ENCODE measurements around the gene SLC39A1.
A peak's percentile ranks its signal among the peaks of the same experiment; 100 is the strongest.

Gene SLC39A1

DNA sequence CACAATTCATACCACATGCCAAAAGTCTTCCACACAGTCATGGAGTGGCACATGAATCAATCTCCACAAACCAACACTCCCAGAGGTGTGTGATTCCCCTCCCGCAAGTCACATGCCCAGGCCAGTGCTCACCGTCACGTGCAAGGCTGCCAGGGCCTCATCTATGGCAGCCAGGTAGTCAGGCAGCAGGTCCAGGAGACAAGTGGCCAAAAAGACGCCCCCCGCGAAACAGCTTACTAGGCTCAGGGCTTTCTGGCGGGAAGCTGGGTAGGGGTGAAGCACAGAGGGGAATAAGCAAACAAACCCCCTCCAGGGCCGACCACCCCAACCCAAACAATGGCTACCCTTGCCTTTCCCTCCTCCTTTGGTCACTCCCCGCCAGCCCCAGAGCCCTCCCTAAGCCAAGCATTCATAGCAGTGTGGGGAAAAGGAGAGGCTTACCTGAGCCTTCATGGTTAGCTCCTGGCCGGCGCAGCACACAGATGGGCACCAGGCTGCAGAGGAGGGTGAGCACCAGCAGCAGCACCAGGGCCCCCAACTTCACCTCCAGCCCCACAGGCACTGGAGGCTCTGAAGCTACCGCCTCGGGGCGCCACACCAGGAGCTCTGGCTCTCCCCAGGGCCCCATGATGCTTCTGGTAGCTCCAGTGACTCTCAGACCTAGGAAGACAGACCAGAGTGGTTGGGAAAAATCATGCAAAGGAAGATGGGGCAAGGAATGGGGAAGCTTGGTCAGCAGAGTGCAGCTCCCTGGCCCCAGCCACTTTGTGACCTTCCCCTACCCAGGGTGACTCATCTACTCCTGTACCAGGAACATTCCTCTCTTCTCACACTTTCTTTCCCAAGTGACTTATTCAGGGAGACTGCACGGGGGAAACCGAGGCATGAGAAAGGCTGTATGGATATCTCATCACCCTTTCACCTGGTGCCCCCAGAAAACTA is 978 bp downstream of the SLC39A1 start:
- ChIA-PET POLR2A (interaction anchor here (0.7 to 3.1 kb wide), 8 partner anchors 10 to 28 kb away, joined by 3 to 22 read pairs (median 4); partner anchors contain the start of genes DENND4B, JTB and RPS27), CTCF (interaction anchor here (0.9 to 2.9 kb wide), 7 partner anchors 12 to 182 kb away, joined by 3 to 26 read pairs (median 4); partner anchors contain the start of genes DENND4B, JTB and RAB13)
- DNase-seq (ENCODE audit: low read depth, low spot score) = no peak
- peak overlapping the region; percentile 85 for H3K4me3 ChIP-seq (ENCODE audit: low read depth, low read length)
- TF ChIP-seq, protein P1, sequence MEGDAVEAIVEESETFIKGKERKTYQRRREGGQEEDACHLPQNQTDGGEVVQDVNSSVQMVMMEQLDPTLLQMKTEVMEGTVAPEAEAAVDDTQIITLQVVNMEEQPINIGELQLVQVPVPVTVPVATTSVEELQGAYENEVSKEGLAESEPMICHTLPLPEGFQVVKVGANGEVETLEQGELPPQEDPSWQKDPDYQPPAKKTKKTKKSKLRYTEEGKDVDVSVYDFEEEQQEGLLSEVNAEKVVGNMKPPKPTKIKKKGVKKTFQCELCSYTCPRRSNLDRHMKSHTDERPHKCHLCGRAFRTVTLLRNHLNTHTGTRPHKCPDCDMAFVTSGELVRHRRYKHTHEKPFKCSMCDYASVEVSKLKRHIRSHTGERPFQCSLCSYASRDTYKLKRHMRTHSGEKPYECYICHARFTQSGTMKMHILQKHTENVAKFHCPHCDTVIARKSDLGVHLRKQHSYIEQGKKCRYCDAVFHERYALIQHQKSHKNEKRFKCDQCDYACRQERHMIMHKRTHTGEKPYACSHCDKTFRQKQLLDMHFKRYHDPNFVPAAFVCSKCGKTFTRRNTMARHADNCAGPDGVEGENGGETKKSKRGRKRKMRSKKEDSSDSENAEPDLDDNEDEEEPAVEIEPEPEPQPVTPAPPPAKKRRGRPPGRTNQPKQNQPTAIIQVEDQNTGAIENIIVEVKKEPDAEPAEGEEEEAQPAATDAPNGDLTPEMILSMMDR (IDR thresholded peaks at IDR 0.05; ENCODE audit: insufficient read depth, low read length, missing control alignments) = no peak

DNA sequence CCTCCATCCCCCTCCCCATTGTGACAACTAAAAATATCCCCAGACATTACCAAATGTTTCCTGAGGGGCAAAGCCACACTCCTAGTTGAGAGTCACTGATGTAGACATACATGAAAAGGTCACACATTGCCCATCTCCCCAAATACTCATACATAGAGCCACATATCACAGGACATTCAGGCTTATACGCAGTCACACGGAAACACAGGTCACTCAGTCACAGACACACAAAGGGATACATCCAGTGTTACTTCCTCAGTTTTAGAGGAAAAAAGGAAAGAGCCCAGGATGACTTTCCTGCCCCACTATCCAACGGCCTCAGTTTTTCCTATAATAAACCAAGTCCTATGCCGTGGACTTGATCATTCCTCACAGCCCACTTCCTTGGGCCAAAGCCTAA is 1.9 kb downstream of the SLC39A1 start:
- peak overlapping the region; percentile 85 for H3K4me3 ChIP-seq (ENCODE audit: low read depth, low read length)
- TF ChIP-seq, protein P1 (IDR thresholded peaks at IDR 0.05; ENCODE audit: insufficient read depth, low read length, missing control alignments) = no peak
- DNase-seq (ENCODE audit: low read depth, low spot score) = no peak
- ChIA-PET CTCF (interaction anchor here (1.6 kb wide), 1 partner anchor 13 kb away, joined by 4 read pairs; no protein-coding TSS in a partner anchor), POLR2A (no interaction called here)

DNA sequence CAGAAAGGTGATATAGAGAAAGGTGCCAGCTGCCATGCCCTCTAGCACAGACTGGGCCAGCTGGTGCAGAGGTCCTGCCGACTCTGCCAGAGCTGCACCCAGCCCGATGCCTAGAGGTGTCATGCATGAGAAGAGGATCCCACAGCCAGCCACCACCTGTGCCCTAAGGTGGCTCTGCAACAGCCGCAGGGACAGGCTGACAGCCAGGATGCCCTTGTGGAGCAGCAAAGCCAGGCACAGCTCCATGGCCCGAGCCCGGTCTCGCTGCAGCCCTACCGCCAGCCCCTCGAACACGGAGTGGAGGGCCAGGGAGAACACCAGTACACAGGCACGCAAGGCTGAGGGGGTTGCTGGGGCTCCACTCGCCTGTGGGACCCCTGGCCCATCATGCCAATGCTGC is 3.1 kb downstream of the SLC39A1 start:
- CTCF ChIA-PET = interaction anchor here (1.2 kb wide), 1 partner anchor 27 kb away, joined by 3 read pairs; no protein-coding TSS in a partner anchor
- POLR2A ChIA-PET = interaction anchor here (0.6 kb wide), 2 partner anchors 17 to 27 kb away, joined by 3 read pairs; no protein-coding TSS in a partner anchor
- TF ChIP-seq, protein P1 (IDR thresholded peaks at IDR 0.05; ENCODE audit: insufficient read depth, low read length, missing control alignments) = no peak
- DNase-seq (ENCODE audit: low read depth, low spot score) = no peak
- no peak overlapping the region for H3K4me3 ChIP-seq (ENCODE audit: low read depth, low read length)

DNA sequence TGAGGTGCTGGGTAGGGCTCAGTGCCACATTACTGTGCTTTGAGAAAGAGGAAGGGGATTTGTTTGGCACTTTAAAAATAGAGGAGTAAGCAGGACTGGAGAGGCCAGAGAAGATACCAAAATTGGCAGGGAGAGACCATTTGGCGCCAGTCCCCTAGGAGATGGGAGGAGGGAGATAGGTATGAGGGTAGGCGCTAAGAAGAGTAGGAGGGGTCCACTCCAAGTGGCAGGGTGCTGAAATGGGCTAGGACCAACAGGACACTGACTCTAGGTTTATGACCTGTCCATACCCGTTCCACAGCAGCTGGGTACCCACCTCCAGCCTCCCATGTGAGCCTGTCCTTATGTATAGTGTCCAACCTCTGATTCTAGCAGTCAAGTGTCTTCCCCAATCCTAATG is 3.9 kb downstream of the SLC39A1 start:
- TF ChIP-seq, protein P1 (IDR thresholded peaks at IDR 0.05; ENCODE audit: insufficient read depth, low read length, missing control alignments) = no peak
- no peak overlapping the region for H3K4me3 ChIP-seq (ENCODE audit: low read depth, low read length)
- POLR2A ChIA-PET = interaction anchor here (0.6 to 1.7 kb wide), 3 partner anchors 8 to 296 kb away, joined by 3 to 17 read pairs (median 5); partner anchors contain the start of gene CREB3L4
- CTCF ChIA-PET = interaction anchor here (1.2 to 5.6 kb wide), 2 partner anchors 14 to 28 kb away, joined by 3 to 83 read pairs; partner anchors contain the start of gene DENND4B
- DNase-seq (ENCODE audit: low read depth, low spot score) = no peak

DNA sequence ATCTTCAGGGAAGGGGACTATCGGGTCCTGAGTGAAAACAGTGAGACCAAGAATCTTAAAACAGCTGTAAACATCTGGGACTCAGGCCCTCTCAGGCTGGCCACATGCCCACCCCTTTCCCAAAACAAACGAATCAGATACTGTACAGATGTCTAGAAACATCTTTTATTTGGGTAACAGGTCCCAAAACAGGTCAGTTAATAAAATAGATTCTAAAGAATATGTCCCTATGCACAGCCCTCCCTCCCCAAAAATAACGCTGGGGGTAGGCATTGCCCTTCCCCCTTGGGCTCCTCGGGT is 4.4 kb downstream of the SLC39A1 start:
- no peak for DNase-seq (ENCODE audit: low read depth, low spot score)
- TF ChIP-seq, protein P1 (IDR thresholded peaks at IDR 0.05; ENCODE audit: insufficient read depth, low read length, missing control alignments) = no peak
- ChIA-PET CTCF (interaction anchor here (1.5 to 5.6 kb wide), 2 partner anchors 14 to 28 kb away, joined by 7 to 83 read pairs; partner anchors contain the start of genes DENND4B and RAB13), POLR2A (interaction anchor here (0.6 to 1.7 kb wide), 8 partner anchors 9 to 36 kb away, joined by 3 to 17 read pairs (median 4); partner anchors contain the start of genes CREB3L4, DENND4B, GATAD2B and JTB)
- H3K4me3 ChIP-seq (ENCODE audit: low read depth, low read length) = peak overlapping the region; percentile 94
